NCI-H128 (cell line): Measurements from ENCODE around the gene GABRR2.

Experiments used
- DNase-seq: peaks from one replicate; lab custom pipeline; 2025; ENCODE audit not compliant: unreplicated experiment; lab: John Stamatoyannopoulos, UW

Gene GABRR2

DNA sequence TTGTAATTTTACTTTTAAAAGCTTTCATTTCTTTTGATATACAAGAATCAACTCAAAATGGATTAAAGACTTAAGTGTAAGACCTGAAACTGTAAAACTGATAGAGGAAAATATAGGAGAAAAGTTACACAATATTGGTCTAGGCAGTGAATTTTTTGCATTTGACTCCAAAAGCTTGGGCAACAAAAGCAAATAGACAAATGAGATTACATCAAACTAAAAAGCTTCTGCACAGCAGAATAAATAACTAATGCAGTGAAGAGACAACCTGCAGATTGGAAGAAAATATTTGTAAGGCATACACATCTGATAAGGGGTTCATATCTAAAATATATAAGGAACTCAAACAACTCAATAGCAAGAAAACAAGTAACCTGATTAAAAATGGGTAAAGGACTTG is 100.9 kb downstream of the GABRR2 start:
- DNase-seq = no peak

DNA sequence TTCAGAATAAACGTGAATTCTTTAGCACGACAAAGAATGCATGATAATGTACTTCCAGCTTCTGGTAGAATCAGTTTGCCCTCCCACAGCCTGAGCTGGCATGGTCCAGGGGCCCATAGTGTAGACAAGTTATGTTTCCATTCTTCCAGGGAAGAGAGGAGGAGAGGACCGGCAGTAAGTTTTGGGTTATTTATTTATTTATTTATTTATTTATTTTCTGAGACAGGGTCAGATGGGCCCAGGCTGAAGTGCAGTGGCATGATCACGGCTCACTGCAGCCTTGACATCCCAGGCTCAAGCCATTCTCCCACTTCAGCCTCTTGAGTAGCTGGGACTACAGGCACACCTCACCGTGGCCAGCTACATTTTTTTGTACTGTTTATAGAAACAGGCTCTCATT is 102.6 kb downstream of the GABRR2 start:
- no peak for DNase-seq

DNA sequence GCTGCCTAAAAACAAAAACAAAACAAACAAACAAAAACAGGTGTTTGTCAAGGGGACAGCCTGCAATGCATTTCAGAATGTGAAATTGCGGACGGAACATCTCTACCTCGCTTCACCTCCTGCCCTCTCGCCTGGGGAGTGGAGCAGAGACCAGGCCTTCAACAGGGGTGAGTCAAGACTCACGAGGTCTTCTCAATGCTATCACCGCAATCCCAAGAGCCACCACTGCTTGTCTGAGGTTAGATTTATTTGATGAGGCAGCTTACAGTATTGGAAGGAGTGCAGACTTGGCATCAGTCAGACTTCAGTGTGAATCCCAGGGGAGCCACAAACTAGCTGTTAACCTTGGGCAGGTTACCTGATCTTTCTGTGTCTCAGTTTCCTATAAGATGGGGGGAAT is 105.6 kb downstream of the GABRR2 start:
- no peak for DNase-seq

DNA sequence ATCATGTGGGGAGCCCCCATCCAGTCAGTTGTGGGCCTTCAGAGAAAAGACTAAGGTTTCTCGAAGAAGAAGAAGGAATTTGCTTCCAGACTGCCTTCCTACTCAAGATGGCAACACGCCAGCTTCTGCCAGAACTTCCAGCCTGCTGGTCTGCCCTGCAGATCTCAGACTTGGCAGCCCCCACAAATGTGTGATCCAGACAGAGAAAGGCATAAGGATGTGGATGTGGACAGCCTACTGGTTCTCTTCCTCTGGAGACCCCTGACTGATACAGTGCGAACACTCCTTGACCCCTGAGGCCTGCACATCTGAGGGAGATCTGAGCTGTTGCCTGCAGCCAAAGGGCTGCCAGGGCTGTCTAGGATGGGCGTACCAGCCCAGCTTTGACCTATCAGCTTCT is 106.5 kb downstream of the GABRR2 start:
- no peak for DNase-seq
